Head of caudate nucleus (tissue), 42 donors: Measurements from ENCODE around the gene SEMA6B.

Experiments used
- DNase-seq, 42 donors: peaks; one replicate each; pipeline versions ENCODE4 v3.0.0 to v3.0.0-alpha.2; 2020 to 2021; ENCODE audit warnings: mixed read lengths in 7 of 42
- intact Hi-C: fragments of 100-400 bp; cut with DNase I; formaldehyde crosslinking; loops from one replicate; pipeline ENCODE4 v1.15.0; 2022

Gene SEMA6B

GRCh38 chr19:4519172-4519496, 40.4 kb downstream of the SEMA6B start:
- intact Hi-C loops, result no loop called here
- DNase-seq, result no peak

- intact Hi-C loops, result no loop called here
- DNase-seq, result peak in 38 of 42 donors; percentile 12 to 82 (median 54)
Measured at GRCh38 chr19:4518345-4519171, 40.9 kb downstream of the SEMA6B start, which contains the start of gene PLIN4. Gene PLIN4 (minus strand): TSS chr19:4518486. CDS start chr19:4518272, 214 bp downstream.

- intact Hi-C loops, result no loop called here
- no peak for DNase-seq
Measured at GRCh38 chr19:4517451-4518057, 41.9 kb downstream of the SEMA6B start.

DNA sequence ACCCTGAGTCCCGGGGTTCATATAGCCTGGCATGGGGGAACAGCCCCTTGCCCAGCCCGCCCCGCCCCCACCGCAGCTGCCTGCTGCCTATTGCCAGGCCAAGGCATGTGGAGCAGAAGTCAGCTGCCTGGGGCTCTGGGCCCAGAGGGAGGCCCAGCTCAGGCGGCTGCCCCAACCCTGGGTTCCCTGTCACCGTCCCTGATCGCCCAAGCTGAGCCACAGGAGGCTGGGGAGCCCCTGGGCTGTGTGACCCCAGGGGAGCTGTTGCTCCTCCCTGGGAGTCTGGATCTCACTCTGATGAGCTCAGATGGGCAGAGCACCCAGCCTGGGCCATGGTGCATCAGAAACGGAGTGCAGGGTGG, 42.6 kb downstream of the SEMA6B start:
- DNase-seq, result peak in 2 of 42 donors; percentile 10 to 32
- intact Hi-C loops, result no loop called here

DNA sequence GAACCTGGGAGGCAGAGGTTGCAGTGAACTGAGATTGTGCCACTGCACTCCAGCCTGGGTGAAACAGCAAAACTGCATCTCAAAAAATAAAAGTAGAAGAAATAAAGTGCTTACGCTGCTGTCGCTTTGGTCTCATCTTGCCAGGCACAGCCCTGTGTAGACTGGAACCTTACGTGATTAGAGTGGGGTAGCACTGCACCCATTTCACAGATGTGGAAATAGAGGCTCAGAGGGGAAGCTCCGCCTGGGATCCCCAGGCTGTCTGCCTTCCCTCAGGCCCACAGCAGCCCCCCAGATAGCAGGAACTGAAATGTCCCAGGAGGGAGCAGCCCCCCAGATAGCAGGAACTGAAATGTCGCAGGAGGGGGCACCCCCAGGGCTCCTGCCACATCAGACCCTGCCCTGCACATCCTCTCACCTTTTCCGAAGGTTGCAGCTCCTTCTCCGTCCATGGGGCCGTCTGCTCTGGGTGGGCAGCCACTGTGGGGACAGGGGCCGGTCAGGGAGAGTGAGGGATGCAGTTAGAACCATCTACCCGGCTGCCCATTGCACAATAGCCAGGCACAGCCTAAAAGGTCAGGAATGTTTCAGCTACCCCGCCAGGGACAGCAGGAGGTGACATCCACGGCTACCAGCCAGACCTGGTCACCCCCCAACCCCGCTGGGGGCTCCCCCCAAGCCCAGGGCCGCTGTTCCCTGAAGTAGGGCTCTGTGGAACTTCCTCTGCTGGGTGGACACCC, 43.1 kb downstream of the SEMA6B start:
- intact Hi-C loops, result no loop called here
- no peak for DNase-seq

- intact Hi-C loops, result no loop called here
Measured at GRCh38 chr19:4515732-4516131, 43.8 kb downstream of the SEMA6B start.

DNA sequence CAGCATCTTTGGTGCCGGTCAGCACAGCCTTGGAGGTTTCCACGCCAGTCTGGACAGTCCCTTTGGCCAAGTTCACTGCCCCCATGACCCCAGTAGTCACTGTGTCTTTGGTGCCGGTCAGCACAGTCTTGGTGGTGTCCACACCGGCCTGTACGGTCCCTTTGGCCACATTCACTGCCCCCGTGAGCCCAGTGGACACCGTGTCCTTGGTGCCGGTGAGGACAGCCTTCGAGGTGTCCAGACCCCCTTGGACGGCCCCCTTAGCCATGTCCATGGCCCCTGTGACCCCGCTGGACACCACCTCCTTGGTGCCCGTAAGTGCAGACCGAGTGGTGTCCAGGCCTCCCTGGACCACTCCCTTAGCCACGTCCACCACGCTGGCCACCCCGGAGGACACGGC, 46.2 kb downstream of the SEMA6B start:
- DNase-seq, result no peak
- intact Hi-C loops, result no loop called here

More at GRCh38 chr19:4515732-4516131, 43.8 kb downstream of the SEMA6B start:
- no peak for DNase-seq

DNA sequence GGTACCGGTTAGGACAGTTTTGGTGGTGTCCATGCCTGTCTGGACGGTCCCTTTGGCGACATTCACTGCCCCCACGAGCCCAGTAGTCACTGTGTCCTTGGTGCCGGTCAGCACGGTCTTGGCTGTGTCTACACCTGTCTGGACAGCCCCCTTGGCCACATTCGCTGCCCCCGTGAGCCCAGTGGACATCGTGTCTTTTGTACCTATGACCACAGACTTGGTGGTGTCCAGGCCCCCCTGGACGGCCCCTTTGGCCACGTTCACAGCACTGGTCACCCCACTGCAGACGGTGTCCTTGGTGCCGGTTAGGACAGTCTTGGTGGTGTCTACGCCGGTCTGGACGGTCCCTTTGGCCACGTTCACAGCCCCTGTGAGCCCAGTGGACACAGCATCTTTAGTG, 47.4 kb downstream of the SEMA6B start:
- DNase-seq, result no peak
- intact Hi-C loops, result no loop called here

DNA sequence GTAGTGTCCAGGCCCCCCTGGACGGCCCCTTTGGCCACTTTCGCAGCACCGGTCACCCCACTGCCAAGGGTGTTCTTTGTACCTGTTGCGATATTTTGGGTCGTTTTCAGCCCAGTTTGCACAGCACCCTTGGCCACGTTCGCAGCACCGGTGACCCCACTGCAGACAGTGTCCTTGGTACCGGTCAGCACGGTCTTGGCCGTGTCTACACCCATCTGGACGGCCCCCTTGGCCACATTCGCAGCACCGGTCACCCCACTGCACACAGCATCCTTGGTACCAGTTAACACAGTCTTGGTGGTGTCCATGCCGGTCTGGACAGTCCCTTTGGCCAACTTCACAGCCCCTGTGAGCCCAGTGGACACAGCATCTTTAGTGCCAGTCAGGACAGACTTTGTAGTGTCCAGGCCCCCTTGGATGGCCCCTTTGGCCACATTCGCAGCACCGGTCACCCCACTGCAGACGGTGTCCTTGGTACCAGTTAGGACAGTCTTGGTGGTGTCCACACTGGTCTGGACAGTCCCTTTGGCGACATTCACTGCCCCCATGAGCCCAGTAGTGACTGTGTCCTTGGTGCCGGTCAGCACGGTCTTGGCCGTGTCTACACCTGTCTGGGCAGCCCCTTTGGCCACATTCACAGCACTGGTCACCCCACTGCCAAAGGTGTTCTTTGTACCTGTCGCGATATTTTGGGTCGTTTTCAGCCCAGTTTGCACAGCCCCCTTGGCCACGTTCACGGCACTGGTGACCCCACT, 48.0 kb downstream of the SEMA6B start:
- DNase-seq, result no peak
- intact Hi-C loops, result no loop called here

DNA sequence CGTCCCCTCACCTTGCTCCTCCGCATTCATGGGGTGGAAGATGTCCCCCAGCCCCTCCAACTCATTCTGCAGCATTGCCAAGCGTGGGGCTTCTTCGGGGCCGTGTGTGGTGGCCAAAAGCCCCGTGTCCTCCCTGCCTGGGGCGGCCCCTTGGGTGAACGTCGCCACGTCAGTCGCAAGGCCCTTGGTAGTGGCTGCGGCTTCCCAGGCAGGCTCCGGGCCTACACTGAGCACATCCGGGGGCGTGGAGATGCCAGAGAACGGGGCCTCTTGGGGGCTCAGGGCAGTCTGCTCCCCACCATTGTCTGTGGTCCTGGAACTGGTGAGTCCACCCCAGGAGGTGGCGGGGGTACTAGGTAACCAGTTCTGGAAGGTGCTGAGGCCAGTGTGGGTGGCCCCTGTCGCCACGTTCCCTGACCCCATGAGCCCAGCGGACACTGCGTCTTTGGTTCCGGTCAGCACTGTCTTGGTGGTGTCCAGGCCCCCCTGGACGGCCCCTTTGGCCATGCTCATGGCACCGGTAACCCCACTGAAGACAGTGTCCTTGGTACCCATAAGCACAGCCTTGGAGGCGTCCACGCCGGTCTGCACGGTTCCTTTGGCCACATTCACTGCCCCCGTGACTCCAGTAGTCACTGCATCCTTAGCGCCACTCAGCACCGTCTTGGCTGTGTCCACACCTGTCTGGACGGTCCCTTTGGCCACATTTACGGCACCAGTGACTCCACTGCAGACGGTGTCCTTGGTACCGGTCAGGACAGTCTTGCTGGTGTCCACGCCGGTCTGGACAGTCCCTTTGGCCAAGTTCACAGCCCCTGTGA, 48.8 kb downstream of the SEMA6B start:
- intact Hi-C loops, result no loop called here
- DNase-seq, result no peak

DNA sequence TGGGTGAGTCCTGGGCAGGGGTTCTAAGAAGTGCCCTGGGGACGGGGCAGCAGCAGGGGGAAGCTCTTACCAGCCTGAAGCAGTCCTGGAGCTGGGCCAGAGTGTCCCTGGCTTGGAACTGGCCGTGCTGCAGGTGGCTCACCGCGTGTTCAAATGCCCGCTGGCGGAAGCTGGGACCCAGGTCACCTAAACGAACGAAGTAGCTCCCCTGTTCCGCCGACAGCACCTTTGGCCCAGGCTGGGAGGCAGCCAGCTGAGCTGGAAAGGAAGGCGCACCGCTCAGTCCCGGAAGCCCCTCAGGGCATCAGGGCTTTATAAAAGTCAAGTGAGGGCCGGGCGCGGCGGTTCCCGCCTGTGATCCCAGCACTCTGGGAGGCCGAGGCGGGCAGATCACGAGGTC, 50.8 kb downstream of the SEMA6B start:
- no peak for DNase-seq
- intact Hi-C loops, result no loop called here

- DNase-seq, result no peak
- intact Hi-C loops, result no loop called here
Measured at GRCh38 chr19:4507804-4508203, 51.7 kb downstream of the SEMA6B start.

DNA sequence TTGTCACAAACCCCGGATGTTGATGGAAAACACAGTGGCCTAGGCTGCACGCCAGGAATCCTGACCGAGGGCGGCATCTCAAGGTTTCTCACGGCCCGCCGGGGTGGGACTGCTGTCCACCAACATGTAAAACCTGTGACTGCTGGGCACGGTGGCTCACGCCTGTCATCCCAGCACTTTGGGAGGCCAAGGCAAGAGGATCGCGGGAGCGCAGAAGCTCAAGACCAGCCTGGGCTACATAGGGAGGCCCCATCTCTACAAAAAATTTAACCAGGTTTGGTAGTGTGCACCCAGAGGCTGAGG, 52.4 kb downstream of the SEMA6B start:
- no peak for DNase-seq
- intact Hi-C loops, result no loop called here

DNA sequence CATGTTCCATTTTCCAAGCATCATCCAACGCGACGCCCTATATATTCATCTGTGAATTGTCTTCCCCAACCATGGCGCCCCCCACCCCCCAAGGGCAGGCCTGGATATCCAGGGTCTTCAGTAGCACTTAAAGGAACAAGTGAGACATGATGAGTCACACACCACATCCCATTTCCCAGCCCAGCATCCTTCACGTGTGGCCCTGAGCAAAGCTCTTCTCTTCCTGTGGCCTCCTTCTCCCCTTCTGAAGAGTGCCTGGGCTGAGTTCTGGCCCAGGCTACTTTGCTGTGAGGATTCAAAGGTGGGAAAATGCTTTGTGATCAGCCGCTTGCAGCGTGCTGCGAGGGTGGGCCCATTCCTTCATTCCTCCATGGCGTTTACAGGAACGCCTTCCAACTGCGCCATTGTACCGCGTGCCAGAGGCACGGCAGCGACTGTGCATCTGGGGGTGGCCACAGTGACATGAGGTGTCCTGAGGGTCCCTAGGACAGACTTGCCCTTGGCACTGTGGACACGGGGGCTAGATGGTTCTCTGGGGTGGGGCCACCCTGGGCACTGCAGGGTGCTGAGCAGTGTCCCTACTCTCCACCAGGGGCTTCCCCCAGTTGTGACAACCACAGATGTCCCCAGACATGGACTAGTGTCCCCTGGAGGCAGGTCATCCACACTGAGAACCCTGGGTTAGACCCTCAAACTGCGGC, 52.9 kb downstream of the SEMA6B start:
- no peak for DNase-seq
- intact Hi-C loops, result no loop called here

GRCh38 chr19:4505570-4506448, 53.7 kb downstream of the SEMA6B start:
- no peak for DNase-seq
- intact Hi-C loops, result no loop called here

DNA sequence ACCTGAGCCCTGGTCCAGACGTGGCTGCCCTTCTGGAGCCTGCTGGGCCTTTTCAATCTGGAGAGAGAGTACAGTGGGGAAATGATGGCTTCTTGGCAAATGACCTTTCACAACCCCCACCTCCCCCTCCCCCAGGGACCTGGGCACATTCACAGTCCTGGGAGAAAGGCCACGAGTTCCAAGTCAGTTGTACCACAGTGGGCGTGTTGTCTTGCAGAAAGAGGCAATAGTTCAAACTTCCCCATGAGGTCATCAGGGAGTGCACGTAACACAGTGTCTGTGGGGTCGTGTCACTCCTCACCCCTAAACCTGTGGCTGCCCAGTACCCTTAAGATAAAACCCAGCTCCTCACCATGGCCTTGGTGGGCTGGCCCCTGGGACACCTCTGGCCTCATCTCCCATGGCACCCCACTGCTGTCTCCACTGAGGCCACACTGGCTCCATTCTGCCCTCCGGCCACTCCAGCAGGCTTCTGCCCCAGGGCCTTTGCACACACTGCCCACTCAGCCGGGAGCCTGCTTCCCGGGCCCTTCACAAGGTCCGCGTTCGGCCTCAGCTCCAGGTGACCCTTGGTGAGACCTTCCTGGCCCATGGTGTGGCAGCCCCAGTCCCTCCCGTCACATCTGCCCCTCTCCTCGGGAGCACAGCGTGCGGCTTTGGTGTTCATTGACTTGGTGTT, 54.5 kb downstream of the SEMA6B start:
- DNase-seq, result no peak
- intact Hi-C loops, result no loop called here

- peak in 35 of 42 donors; percentile 9 to 72 (median 43) for DNase-seq
- intact Hi-C loops, result no loop called here
Measured at GRCh38 chr19:4504297-4504701, 55.2 kb downstream of the SEMA6B start.
